GM19452 (cell line): ENCODE data around the gene PTGER4.
"Not testable (repeated sequence)": the region's sequence is repeated elsewhere in the genome, so short reads cannot be mapped to it uniquely, and the experiment has no call there.

ENCODE experiments used
- ATAC-seq: cut with Tn5 transposase; IDR thresholded peaks from one replicate; pipeline ENCODE4 v1.9.1; 2021; ENCODE audit not compliant: unreplicated experiment

PTGER4 gene

GRCh38 chr5:40679913-40680681 lies at the start of gene PTGER4:
Gene PTGER4, plus strand, starts transcription at chr5:40679915. Its CDS starts 1,079 bp downstream, at chr5:40680994.
- peak; percentile 38 for ATAC-seq

GRCh38 chr5:40630126-40630525 lies 49.6 kb upstream of the PTGER4 start:
- no peak for ATAC-seq

- no peak for ATAC-seq
Observed at GRCh38 chr5:40631236-40631635, 48.5 kb upstream of the PTGER4 start.

GRCh38 chr5:40634154-40634553 lies 45.6 kb upstream of the PTGER4 start:
- no peak for ATAC-seq

GRCh38 chr5:40634593-40634992 lies 45.1 kb upstream of the PTGER4 start:
- no peak for ATAC-seq

GRCh38 chr5:40639531-40639930 lies 40.2 kb upstream of the PTGER4 start:
- ATAC-seq = not testable (repeated sequence)

GRCh38 chr5:40646266-40646665 lies 33.4 kb upstream of the PTGER4 start:
- ATAC-seq = no peak

- no peak for ATAC-seq
Observed at GRCh38 chr5:40648150-40648549, 31.6 kb upstream of the PTGER4 start.

GRCh38 chr5:40649463-40650030 lies 30.2 kb upstream of the PTGER4 start:
- ATAC-seq = no peak

GRCh38 chr5:40651201-40651600 lies 28.5 kb upstream of the PTGER4 start:
- ATAC-seq = no peak

- ATAC-seq = no peak
Observed at GRCh38 chr5:40652441-40653220, 27.1 kb upstream of the PTGER4 start.

- no peak for ATAC-seq
Observed at GRCh38 chr5:40653221-40654022, 26.3 kb upstream of the PTGER4 start.

GRCh38 chr5:40654377-40654991 lies 25.2 kb upstream of the PTGER4 start:
- ATAC-seq = no peak

GRCh38 chr5:40655138-40655537 lies 24.6 kb upstream of the PTGER4 start:
- ATAC-seq = no peak

- ATAC-seq = not testable (repeated sequence)
Observed at GRCh38 chr5:40656091-40656490, 23.6 kb upstream of the PTGER4 start.

- ATAC-seq = no peak
Observed at GRCh38 chr5:40656766-40657165, 22.9 kb upstream of the PTGER4 start.

- no peak for ATAC-seq
Observed at GRCh38 chr5:40660751-40661150, 19.0 kb upstream of the PTGER4 start.

GRCh38 chr5:40665635-40666298 lies 13.9 kb upstream of the PTGER4 start:
- no peak for ATAC-seq

- no peak for ATAC-seq
Observed at GRCh38 chr5:40666657-40667056, 13.1 kb upstream of the PTGER4 start.

- ATAC-seq = no peak
Observed at GRCh38 chr5:40667161-40667663, 12.5 kb upstream of the PTGER4 start.
